ENCODE measurements around the gene BCO1.

BCO1 gene

GRCh38 chr16:81314603-81315270 is 76.2 kb downstream of the BCO1 start, which contains the start of gene GAN:
TSS of gene GAN (plus strand) at chr16:81314962. CDS start at chr16:81315114, 152 bp downstream.
- Histone ChIP-seq H4K20me1 (peaks cover 65% of the 10 kb centered on the region), H3K4me3 (peak within 1 kb of the TSS; percentile 97), H3K27me3 (no peaks in the 10 kb centered on the region), H3K9ac (peak within 1 kb of the TSS; percentile 86), H3K9me3 (no peaks in the 10 kb centered on the region), H3K4me1 (peaks cover 30% of the 10 kb centered on the region), H3K4me2 (peak within 1 kb of the TSS; percentile 97), H3K36me3 (0 out of 2 replicates have a peak, but pooled peaks cover 3% of the 10 kb centered on the region), H3K27ac (peak within 1 kb of the TSS; percentile 82)
- no peak for TF ChIP-seq Cebpa-rat (IDR thresholded peaks at IDR 0.05)

- H3K4me2 ChIP-seq: peak overlapping the region; percentile 97
- TF ChIP-seq Cebpa-rat (IDR thresholded peaks at IDR 0.05): no peak
- peaks cover 30% of the 10 kb centered on the region for H3K4me1 ChIP-seq
- H3K36me3 ChIP-seq: 0 out of 2 replicates have a peak, but pooled peaks cover 3% of the 10 kb centered on the region
- H4K20me1 ChIP-seq: peaks cover 66% of the 10 kb centered on the region
- peak overlapping the region; percentile 97 for H3K4me3 ChIP-seq
- H3K27me3 ChIP-seq: no peaks in the 10 kb centered on the region
- peak overlapping the region; percentile 82 for H3K27ac ChIP-seq
- peak overlapping the region; percentile 86 for H3K9ac ChIP-seq
- H3K9me3 ChIP-seq: no peaks in the 10 kb centered on the region
These were observed 77.0 kb downstream of the BCO1 start for GRCh38 chr16:81315271-81316175.

- Histone ChIP-seq H3K4me1 (peaks cover 30% of the 10 kb centered on the region), H3K4me3 (peak overlapping the region; percentile 97), H3K27ac (no peak overlapping the region), H3K9me3 (no peaks in the 10 kb centered on the region), H4K20me1 (peaks cover 66% of the 10 kb centered on the region), H3K4me2 (peak overlapping the region; percentile 97), H3K27me3 (no peaks in the 10 kb centered on the region), H3K36me3 (0 out of 2 replicates have a peak, but pooled peaks cover 3% of the 10 kb centered on the region), H3K9ac (peak overlapping the region; percentile 86)
- no peak for TF ChIP-seq Cebpa-rat (IDR thresholded peaks at IDR 0.05)
These were observed 77.6 kb downstream of the BCO1 start for GRCh38 chr16:81316176-81316496.

GRCh38 chr16:81318711-81319110 is 80.2 kb downstream of the BCO1 start:
- Histone ChIP-seq H3K27me3 (no peaks in the 10 kb centered on the region), H3K36me3 (peaks cover 10% of the 10 kb centered on the region; the same call in 1 of the 2 replicates), H3K4me3 (no peak overlapping the region), H4K20me1 (peaks cover 82% of the 10 kb centered on the region), H3K4me2 (no peak overlapping the region), H3K9ac (no peak overlapping the region), H3K4me1 (peaks cover 19% of the 10 kb centered on the region), H3K9me3 (no peaks in the 10 kb centered on the region), H3K27ac (no peak overlapping the region)
- no peak for TF ChIP-seq Cebpa-rat (IDR thresholded peaks at IDR 0.05)

GRCh38 chr16:81319221-81319912 is 80.9 kb downstream of the BCO1 start:
- Histone ChIP-seq H3K27me3 (no peaks in the 10 kb centered on the region), H3K4me1 (peaks cover 14% of the 10 kb centered on the region), H3K9me3 (no peaks in the 10 kb centered on the region), H3K27ac (no peak overlapping the region), H3K4me3 (no peak overlapping the region), H3K9ac (no peak overlapping the region), H4K20me1 (peaks cover 89% of the 10 kb centered on the region), H3K36me3 (peaks cover 15% of the 10 kb centered on the region; the same call in 1 of the 2 replicates), H3K4me2 (no peak overlapping the region)
- TF ChIP-seq Cebpa-rat (IDR thresholded peaks at IDR 0.05): no peak

GRCh38 chr16:81321039-81321438 is 82.5 kb downstream of the BCO1 start:
- Histone ChIP-seq H3K36me3 (peaks cover 27% of the 10 kb centered on the region; the same call in 1 of the 2 replicates), H3K4me2 (no peak overlapping the region), H3K4me3 (no peak overlapping the region), H3K4me1 (peaks cover 10% of the 10 kb centered on the region), H3K9ac (no peak overlapping the region), H4K20me1 (peaks cover 96% of the 10 kb centered on the region), H3K27ac (no peak overlapping the region), H3K27me3 (no peaks in the 10 kb centered on the region), H3K9me3 (no peaks in the 10 kb centered on the region)
- TF ChIP-seq Cebpa-rat (IDR thresholded peaks at IDR 0.05): no peak

- H3K9ac ChIP-seq: no peak overlapping the region
- no peaks in the 10 kb centered on the region for H3K9me3 ChIP-seq
- no peak overlapping the region for H3K27ac ChIP-seq
- peaks cover 98% of the 10 kb centered on the region for H4K20me1 ChIP-seq
- no peak for TF ChIP-seq Cebpa-rat (IDR thresholded peaks at IDR 0.05)
- no peak overlapping the region for H3K4me2 ChIP-seq
- H3K4me3 ChIP-seq: no peak overlapping the region
- H3K4me1 ChIP-seq: peaks cover 7% of the 10 kb centered on the region; the same call in 1 of the 2 replicates
- H3K36me3 ChIP-seq: peaks cover 27% of the 10 kb centered on the region; the same call in 1 of the 2 replicates
- H3K27me3 ChIP-seq: no peaks in the 10 kb centered on the region
These were observed 83.0 kb downstream of the BCO1 start for GRCh38 chr16:81321536-81321935.

GRCh38 chr16:81324808-81325207 is 86.3 kb downstream of the BCO1 start:
- Histone ChIP-seq H3K27me3 (no peaks in the 10 kb centered on the region), H3K4me2 (no peak overlapping the region), H3K9ac (no peak overlapping the region), H3K27ac (no peak overlapping the region), H4K20me1 (peaks cover 98% of the 10 kb centered on the region), H3K4me3 (no peak overlapping the region), H3K4me1 (no peaks in the 10 kb centered on the region), H3K36me3 (peaks cover 27% of the 10 kb centered on the region; the same call in 1 of the 2 replicates), H3K9me3 (no peaks in the 10 kb centered on the region)
- TF ChIP-seq Cebpa-rat (IDR thresholded peaks at IDR 0.05): no peak

GRCh38 chr16:81327011-81327410 is 88.5 kb downstream of the BCO1 start:
- H3K36me3 ChIP-seq: peaks cover 36% of the 10 kb centered on the region; the same call in 1 of the 2 replicates
- H3K9ac ChIP-seq: no peak overlapping the region
- no peaks in the 10 kb centered on the region for H3K27me3 ChIP-seq
- no peaks in the 10 kb centered on the region for H3K4me1 ChIP-seq
- H3K27ac ChIP-seq: no peak overlapping the region
- no peak for TF ChIP-seq Cebpa-rat (IDR thresholded peaks at IDR 0.05)
- no peak overlapping the region for H3K4me3 ChIP-seq
- no peak overlapping the region for H3K4me2 ChIP-seq
- peaks cover under 1% of the 10 kb centered on the region; the same call in 1 of the 2 replicates for H3K9me3 ChIP-seq
- H4K20me1 ChIP-seq: peaks cover 92% of the 10 kb centered on the region
